Fibroblast of lung (primary cell): ENCODE measurements around the gene CCDC198. TPM values are rescaled to one million over a fixed set of nuclear protein-coding genes. Genes with fewer than 3 reads are reported as not detected.

ENCODE experiments used
- DNase-seq, 2 donors: peaks; one replicate each; pipeline versions ENCODE4 v3.0.0 to v3.0.0-alpha.2; 2010; ENCODE audit warnings: low read depth in 2 of 2
- H2AFZ ChIP-seq: 2 replicates; pipeline ENCODE4 v1.5.1; 2012; ENCODE audit warnings: low read length, control low read depth, inconsistent platforms
- H3K27ac ChIP-seq: 2 replicates; pipeline ENCODE4 v1.5.1; 2011; ENCODE audit warnings: low read length, control low read depth; ENCODE audit not compliant: insufficient read depth
- H3K27me3 ChIP-seq: 2 replicates; pipeline ENCODE4 v1.5.1; 2011; ENCODE audit warnings: mild to moderate bottlenecking, low read length; ENCODE audit not compliant: control insufficient read depth, insufficient read depth
- H3K36me3 ChIP-seq: 2 replicates; pipeline ENCODE4 v1.5.1; 2011; ENCODE audit warnings: low read length; ENCODE audit not compliant: control insufficient read depth, insufficient read depth
- H3K4me1 ChIP-seq: 2 replicates; pipeline ENCODE4 v1.5.1; 2011; ENCODE audit warnings: low read length; ENCODE audit not compliant: control insufficient read depth, insufficient read depth; ENCODE audit errors: extremely low read depth
- H3K4me2 ChIP-seq: 2 replicates; pipeline ENCODE4 v1.5.1; 2011; ENCODE audit warnings: low read length, control low read depth; ENCODE audit not compliant: insufficient read depth; ENCODE audit errors: extremely low read depth
- H3K4me3 ChIP-seq, 4 experiments: fragments of 200-600 bp in 1 of 4; sonication (generic) in 1 of 4; replicated peaks in 1 of 4; 2 replicates each; pipeline ENCODE4 v1.5.1; 2011 to 2016; ENCODE audit warnings: low read length in 4 of 4, low read depth in 3 of 4, mild to moderate bottlenecking in 3 of 4, control low read depth in 2 of 4, inconsistent platforms in 1 of 4, mixed read lengths in 1 of 4; ENCODE audit not compliant: insufficient read depth in 1 of 4; ENCODE audit errors: control extremely low read depth in 1 of 4
- H3K79me2 ChIP-seq: 2 replicates; pipeline ENCODE4 v1.5.1; 2012; ENCODE audit warnings: mild to moderate bottlenecking, low read length, inconsistent platforms; ENCODE audit not compliant: control insufficient read depth, insufficient read depth
- H3K9ac ChIP-seq: 2 replicates; pipeline ENCODE4 v1.5.1; 2011; ENCODE audit warnings: mild to moderate bottlenecking, low read length, control low read depth; ENCODE audit not compliant: insufficient read depth
- H3K9me3 ChIP-seq: 2 replicates; pipeline ENCODE4 v1.5.1; 2012; ENCODE audit warnings: low read depth, low read length; ENCODE audit not compliant: control insufficient read depth, insufficient read depth
- H4K20me1 ChIP-seq: 2 replicates; pipeline ENCODE4 v1.5.1; 2011; ENCODE audit warnings: low read length; ENCODE audit not compliant: control insufficient read depth, insufficient read depth; ENCODE audit errors: extremely low read depth
- CTCF ChIP-seq, 2 donors: IDR thresholded peaks in 1 of 2; conservative IDR thresholded peaks in 1 of 2; 1 replicate in 1 of 2; 2 replicates in 1 of 2; pipeline ENCODE4 v1.5.1; 2011 to 2012; ENCODE audit warnings: low read length in 2 of 2, control low read depth in 1 of 2, inconsistent platforms in 1 of 2, low read depth in 1 of 2, mild to moderate bottlenecking in 1 of 2
- EZH2 ChIP-seq: IDR thresholded peaks from 2 replicates; pipeline ENCODE4 v1.5.1; 2012; ENCODE audit warnings: low read length, control low read depth, mild to moderate bottlenecking; ENCODE audit errors: missing control alignments
- polyA plus RNA-seq, 2 donors: library from polyadenylated mRNA; depleted of rRNA in 1 of 2; stranded (reverse) in 1 of 2; unstranded in 1 of 2; fragments of >200 nt; gene quantifications; 2 replicates each; pipeline ENCODE4 v1.2.1, GENCODE V29; 2011 to 2012; ENCODE audit warnings: missing spikeins in 1 of 2
- total RNA-seq: library from RNA; depleted of rRNA; stranded (reverse); fragments of >200 nt; gene quantifications from 2 replicates; pipeline ENCODE4 v1.2.1, GENCODE V29; 2014

CCDC198 gene
- total and polyA plus RNA-seq, 2 donors (not counting 1 experiment from before 2014, with no cell fraction given): not detected

DNA sequence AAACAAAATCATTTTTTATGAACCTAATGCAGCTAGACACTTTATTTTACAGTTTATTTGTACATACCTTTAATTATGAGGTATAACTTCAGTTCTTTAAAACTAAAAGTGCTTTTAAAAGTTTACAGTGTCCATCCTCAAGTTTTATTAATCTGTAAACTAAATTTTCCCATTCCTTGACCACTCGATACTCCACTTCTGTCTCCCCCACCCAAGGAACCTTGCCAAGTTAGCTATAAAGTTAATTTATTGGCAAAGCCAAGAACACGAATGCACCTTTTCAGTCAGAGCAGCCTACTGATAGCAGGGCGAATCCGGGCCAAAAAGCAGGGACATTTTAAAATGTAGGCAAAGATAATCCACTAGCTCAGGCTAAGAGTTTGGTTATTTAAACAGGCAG lies 73.6 kb downstream of the CCDC198 start:
- TF ChIP-seq EZH2: no peak
- TF ChIP-seq CTCF (conservative IDR thresholded peaks at IDR 0.05 in 1 of 2, IDR thresholded peaks at IDR 0.05 in 1 of 2; ENCODE audit: low read depth in 1 of 2, low read length in 2 of 2): no peak

More for the DNA sequence above, 73.6 kb downstream of the CCDC198 start:
- Histone ChIP-seq H3K4me2 (no peak overlapping the region), H3K36me3 (no peaks in the 10 kb centered on the region), H3K27ac (no peak overlapping the region), H3K4me3 (no peak overlapping the region), H4K20me1 (no peaks in the 10 kb centered on the region), H3K9ac (no peak overlapping the region), H3K27me3 (no peaks in the 10 kb centered on the region), H3K9me3 (no peaks in the 10 kb centered on the region), H2AFZ (no peak overlapping the region), H3K4me1 (no peaks in the 10 kb centered on the region), H3K79me2 (no peaks in the 10 kb centered on the region)
- no peak for DNase-seq

Other genes starting within 250 kb of the CCDC198 start
- gene EXOC5, start 225.0 kb downstream of the CCDC198 start, total RNA-seq: 34.4 and 38.0 TPM in 2 replicates
- 60.0 and 84.0 TPM in 2 replicates for gene EXOC5, start 225.0 kb downstream of the CCDC198 start, polyA plus RNA-seq
- gene AP5M1, start 224.9 kb downstream of the CCDC198 start, total RNA-seq: 13.9 and 15.2 TPM in 2 replicates
- gene AP5M1, start 224.9 kb downstream of the CCDC198 start, polyA plus RNA-seq: 28.8 and 40.2 TPM in 2 replicates
- gene NAA30, start 103.3 kb downstream of the CCDC198 start, total RNA-seq: 14.6 and 15.2 TPM in 2 replicates
- gene NAA30, start 103.3 kb downstream of the CCDC198 start, polyA plus RNA-seq: 12.1 and 13.8 TPM in 2 replicates